ENCODE data around the gene TMEM203.

- TF ChIP-seq, protein P1, sequence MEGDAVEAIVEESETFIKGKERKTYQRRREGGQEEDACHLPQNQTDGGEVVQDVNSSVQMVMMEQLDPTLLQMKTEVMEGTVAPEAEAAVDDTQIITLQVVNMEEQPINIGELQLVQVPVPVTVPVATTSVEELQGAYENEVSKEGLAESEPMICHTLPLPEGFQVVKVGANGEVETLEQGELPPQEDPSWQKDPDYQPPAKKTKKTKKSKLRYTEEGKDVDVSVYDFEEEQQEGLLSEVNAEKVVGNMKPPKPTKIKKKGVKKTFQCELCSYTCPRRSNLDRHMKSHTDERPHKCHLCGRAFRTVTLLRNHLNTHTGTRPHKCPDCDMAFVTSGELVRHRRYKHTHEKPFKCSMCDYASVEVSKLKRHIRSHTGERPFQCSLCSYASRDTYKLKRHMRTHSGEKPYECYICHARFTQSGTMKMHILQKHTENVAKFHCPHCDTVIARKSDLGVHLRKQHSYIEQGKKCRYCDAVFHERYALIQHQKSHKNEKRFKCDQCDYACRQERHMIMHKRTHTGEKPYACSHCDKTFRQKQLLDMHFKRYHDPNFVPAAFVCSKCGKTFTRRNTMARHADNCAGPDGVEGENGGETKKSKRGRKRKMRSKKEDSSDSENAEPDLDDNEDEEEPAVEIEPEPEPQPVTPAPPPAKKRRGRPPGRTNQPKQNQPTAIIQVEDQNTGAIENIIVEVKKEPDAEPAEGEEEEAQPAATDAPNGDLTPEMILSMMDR (conservative IDR thresholded peaks at IDR 0.05; ENCODE audit: low read length) = no peak
- no peak for TF ChIP-seq EZH2phosphoT487 (IDR thresholded peaks at IDR 0.05; ENCODE audit: borderline replicate concordance, low read depth, low read length)
Observed at GRCh38 chr9:137214620-137215019, 9.2 kb upstream of the TMEM203 start.
